ENCODE measurements around the gene LRRC10B.
A peak's percentile ranks its signal among the peaks of the same experiment; 100 is the strongest.

Gene LRRC10B

DNA sequence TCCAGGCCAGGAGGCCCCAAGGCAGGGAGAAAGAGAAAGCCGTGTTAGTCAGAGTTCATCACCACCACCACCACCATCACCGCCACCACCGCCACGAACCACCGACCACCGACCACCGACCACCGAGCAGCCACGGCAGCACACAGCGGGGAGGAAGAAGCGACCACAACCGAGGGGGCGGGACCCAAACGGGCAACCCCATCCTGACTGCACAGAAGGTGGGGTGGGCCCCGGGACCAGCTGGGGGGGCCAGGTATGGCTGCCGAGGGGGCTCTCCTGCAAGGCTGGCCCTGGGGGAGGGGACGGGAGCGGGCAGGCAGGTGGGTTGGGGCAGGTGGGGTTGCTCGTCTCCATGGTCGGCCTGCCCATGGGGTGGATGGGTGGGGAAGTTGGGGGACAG is 38.1 kb downstream of the LRRC10B start:
- no peak for DNase-seq (ENCODE audit: low spot score)

DNA sequence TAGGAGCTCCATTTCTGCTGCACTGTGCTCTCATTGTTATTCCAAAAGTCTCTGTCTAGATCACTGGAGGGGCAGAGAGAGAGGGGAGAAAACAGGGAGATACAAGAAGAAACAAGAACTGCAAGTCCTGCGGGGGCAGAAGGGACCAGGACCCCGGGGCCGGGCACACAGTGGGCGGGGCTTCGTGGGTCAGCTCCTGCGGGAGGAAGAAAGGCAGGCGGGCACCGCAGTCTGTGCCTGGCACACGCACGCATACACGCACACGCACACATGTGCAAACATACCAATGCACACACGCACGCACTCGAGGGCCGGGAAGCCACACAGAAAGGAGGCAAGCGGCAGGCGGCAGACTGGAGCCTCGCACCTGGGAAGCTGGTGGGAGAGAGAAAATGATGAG is 38.7 kb downstream of the LRRC10B start:
- DNase-seq (ENCODE audit: low spot score) = no peak

DNA sequence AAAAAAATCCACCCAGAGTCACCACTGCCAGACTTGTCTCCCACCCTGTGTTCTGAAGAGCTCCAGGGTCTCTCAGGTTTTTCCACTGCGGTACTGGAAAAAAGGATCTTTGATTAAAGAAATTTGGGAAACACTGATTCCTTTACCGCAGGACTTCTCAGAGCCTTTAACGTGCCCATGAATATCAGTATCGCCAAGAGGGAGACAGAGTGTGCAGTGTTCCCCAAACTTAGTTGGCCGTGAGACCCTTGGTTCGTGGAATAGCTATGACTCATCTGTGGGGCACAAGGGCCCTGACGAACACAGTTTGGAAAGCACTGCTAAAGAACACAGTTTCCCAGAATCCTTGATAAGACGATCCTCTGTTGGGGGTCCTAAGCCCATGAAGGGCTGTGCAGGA is 40.6 kb downstream of the LRRC10B start:
- no peak for DNase-seq (ENCODE audit: low spot score)

DNA sequence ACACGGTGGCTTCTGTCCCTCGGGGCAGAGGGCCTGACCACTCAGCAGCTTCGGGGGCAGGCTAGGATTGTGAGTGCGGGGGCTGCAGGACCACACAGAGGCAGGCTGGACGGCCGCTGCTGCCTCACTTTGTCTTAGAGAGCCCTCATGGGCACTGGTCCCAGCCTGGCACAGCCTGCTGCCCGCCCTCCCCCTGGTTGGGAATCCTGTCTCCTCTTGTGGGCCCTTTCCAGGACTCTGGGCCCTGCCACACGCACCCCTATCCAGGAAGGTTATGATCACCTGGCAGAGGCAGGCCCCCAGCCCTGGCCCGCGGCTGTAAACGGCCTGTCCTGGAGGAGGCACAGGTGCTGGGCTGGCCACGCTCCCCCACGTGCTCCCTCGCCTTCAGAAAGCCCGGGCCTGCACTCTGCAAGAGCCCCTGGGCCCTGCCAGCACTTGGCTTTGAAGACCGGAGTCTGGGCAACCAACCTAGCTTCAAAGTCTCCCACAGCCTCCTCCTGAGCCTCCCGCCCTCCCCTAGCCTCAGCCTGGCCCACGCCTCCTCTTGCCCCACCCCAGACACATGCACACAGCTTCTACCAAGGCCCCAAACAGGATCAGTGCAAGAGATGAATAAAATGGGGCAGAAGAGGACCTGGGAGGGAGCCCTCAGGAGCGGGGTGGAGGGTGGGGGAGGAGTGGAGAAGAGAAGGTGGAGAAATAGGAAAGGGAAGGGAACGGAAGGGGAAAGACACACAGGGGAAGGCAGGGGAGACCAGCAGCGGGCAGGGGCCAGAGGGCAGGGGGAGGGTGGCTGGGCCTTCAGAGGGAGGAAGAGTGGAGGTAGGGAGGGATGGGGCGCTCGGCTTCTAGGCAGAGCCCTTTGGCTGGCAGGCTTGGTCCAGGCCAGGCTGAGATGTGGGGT is 41.4 kb downstream of the LRRC10B start:
- peak; percentile 59 for DNase-seq (ENCODE audit: low spot score)

DNA sequence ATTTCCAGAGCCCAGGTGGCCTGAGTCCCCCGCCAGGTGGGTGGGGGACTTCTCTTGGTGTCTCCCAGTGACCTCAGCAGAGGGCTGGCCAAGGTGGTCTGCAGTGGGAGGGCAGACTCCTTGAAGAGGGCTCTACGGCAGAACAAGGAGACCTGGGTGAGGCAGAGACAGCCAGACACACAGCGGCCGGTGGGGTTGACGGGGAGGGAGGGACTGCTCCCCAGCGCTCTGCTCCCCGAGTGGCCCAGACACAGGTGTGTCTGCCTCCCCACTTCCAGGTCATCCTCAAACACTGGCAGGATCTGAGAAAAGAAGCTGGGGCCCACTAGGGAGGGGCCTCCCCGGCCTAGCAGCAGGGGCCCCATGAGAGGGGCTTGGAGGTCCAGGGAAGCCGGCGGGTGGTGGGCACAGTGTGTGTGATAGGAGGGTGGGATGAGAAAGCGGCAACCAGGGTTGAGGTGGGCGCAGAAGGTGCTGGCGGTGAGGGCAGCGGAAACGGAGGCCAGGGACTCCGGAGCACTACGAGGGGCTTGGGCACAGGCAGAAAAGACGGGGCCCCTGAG is 42.2 kb downstream of the LRRC10B start:
- no peak for DNase-seq (ENCODE audit: low spot score)

DNA sequence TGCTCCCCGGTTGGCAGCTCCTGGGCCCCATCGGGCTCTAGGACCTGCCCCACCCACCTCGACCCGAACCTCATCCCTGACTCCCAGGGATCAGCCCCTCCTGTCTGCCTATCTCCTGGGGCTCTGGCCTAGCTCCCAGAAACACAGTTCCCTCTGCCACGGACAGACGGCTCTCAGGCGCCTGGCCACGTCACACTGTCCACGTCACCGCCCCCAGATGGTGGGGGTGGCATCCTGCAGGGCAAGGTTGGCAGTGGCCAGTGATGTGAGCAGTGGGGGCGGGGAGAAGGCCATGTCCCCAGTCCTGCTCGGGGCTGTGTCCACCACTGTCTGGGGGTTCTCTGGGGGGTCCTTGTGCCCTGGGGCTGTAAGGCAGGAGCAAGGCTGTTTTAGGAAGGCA is 43.1 kb downstream of the LRRC10B start:
- DNase-seq (ENCODE audit: low spot score) = peak; percentile 47

DNA sequence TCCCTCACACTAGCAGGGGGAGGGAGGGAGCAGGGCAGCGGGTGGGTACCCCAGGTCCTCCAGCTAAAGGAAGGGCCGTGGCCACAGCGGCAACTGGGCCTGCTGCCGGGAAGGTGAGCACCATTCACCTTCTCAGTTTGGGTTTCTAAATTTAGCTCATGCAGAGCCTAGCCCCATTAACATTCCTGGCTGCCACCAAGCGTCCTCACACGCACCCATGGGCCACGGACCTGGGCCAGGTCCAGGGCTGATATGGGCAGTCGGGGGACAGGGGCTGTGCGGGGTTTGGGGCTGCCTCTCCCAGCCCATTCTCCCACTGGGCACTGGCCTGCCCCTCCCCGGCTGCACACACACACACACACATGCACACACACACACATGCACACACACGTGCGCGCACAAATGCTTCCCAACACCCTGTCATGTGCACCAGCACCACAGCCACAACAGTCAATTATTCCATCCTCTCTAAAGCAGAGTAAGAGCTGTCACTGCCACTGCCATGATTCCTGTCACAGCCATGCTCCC is 43.6 kb downstream of the LRRC10B start:
- DNase-seq (ENCODE audit: low spot score) = no peak

DNA sequence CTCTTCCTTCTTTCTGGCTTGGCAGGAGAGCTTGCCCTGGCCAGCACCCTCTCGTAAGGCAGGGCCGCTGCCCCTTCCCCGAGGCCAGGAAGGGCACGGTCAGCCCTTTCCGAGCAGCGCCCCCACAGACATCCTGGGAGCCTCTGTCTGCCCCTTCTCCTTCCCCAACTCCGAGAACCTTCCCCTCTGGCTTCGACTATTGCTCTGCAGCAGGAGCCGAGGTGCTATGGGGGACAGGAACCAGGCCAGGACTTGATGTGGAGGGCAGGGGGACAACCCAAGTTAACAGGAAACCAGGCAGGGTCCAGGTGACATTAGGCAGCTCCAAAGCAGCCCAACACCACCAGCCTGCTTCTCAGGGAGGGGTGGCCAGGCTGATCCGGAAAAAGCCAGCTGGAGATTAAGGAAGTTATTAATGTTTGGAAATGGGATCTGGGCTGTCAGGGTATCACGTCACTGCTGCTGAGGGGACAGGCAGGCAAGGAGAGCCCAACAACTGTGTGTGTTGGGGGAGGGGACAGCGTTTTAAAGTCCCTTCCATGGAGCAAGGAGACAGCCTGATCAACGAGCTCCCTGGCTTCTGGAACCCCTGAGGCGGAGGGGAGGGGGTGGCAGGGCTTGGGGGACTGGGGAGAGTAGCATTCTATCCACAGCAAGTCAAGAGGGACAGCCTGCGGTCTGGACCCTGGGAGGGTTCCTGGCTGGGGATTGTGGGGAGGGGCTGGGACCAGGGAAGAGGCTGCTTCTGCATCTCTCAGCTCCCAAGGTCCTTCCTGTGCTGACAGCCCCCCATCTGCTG is 45.0 kb downstream of the LRRC10B start:
- no peak for DNase-seq (ENCODE audit: low spot score)

DNA sequence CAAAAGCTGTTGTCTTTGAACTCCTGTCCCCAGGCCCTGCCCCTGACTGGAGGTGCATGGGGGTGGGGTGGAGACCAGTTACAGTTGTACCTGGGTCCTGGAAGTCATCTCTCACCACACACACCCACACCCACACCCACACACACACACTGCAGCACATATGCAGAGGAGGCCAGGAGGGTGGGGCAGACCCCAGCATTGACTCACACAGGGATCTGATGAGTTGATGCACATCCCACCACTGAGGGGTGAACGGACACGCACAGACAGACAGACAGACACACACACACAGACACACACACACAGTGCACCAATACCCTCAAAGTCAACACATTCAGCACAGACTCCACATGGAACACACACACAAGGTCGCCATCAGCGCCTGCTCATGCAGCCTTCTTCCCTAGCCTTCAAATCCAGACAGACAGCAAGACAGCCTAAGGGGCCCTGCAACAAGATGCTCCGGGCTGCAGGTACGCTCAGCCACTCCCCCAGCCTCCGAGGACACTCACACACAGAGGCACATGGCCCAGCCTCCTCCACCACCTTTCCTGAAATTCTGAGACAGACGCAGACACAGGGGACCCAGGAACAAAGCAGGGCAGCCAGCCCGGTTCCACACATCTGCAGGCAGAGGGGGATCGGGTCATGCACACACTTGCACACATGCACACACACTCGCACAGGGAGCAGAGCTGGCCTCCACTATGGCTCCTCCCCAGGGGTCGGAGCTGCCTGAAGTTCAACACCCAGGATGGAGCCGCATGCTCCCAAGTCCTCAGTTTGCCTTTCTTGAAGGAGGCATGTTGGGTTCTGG is 45.8 kb downstream of the LRRC10B start:
- no peak for DNase-seq (ENCODE audit: low spot score)

DNA sequence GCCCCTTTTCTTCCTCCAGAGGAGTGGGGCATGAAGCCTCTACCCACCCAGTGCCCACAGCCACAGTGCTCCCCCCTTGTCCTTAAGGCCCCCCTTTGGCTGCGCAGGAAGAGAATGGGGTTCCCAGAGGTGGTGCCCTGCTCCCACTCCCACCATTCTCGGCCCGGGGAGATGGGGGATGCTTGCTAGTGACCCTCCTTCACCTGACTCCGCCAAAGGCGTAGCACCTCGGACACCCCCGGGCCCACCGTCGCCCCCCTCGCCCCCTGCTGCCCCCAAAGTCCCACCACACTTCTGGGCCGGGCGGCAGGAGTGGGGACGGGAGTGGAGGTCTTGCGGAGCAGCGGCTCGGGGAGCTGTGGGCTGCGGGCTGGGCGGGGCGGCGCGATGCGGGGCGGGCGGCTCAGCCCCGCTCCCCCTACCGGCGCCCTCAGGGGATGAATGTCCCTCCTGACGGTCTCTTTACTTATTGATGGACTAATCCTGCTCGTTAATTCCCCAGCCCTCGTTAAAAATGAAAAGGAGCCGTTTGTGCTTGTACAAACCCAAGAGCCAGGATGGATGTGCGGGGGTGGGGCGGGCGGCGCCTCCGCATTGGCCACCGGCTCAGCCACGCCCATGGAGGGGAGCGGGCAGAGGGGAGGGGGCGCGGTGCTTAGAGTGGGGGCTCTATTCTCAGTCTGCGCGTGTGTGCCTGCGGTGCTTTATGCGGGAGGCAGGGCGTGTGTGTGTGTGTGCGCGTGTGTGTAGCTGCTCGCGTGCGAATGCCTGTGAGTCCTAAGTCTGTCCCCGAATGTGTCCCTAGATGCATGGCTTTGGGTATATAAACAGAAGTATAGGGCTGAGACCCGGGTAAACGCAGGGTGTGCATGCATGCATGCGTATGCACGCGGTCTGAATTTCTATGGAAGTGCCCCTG is 46.8 kb downstream of the LRRC10B start:
- DNase-seq (ENCODE audit: low spot score) = no peak

DNA sequence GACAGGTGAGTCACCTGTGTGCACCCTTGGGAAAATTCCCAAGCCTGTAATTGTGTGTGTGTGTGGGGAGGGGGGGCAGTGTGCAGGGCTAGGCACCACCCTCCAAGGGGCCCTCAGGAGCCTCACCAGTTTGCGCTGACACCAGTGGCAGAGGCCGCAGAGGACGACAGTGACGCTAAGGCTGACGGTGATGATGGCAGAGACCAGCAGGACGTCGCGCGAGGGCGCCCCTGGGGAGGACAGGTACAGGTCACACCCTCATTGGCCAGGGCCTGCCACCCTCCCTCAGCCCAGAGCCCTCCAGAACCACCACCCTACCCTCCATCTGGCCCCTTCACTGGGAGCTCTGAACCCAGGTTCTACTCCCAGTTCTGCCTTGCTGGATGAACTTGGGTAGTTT is 47.4 kb downstream of the LRRC10B start:
- DNase-seq (ENCODE audit: low spot score) = no peak

DNA sequence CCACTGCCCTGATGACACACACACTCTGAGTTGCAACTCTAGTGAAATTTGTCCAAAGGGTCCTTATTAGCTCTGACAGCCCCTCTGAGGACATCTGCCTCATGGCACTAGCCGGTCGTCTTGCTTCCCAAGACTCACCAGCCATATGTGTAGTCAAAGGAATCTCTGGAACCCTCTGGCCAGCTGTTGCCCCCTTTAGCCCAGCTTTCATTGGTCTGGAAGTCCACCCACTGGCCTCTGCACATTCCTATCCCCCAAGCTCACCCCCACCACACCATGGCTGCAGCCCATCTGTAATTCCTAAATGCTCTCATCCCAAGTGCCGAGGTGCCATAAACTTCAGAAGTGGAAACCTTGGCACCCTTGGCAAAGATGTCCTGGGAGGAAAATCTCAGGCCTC is 48.1 kb downstream of the LRRC10B start:
- DNase-seq (ENCODE audit: low spot score) = no peak

Data from Ammon's horn (tissue), 1 donor.